Spleen (tissue), 11 donors: ENCODE measurements around the gene RBM4. TPM values are rescaled to one million over a fixed set of nuclear protein-coding genes. Genes with fewer than 3 reads are reported as not detected.
A peak's percentile ranks its signal among the peaks of the same experiment; 100 is the strongest.

Experiments used
- DNase-seq: peaks from one replicate; pipeline ENCODE4 v3.0.0-alpha.2; 2020
- H3K27ac ChIP-seq, 8 donors: fragments of 200-600 bp; sonication (generic) in 7 of 8; 1 replicate in 4 of 8; 2 replicates in 4 of 8; pipeline versions ENCODE4 v1.5.0 to v1.8.0; 2016 to 2021; ENCODE audit warnings: inconsistent platforms in 4 of 8, mild to moderate bottlenecking in 4 of 8, moderate library complexity in 1 of 8
- H3K27me3 ChIP-seq, 7 donors: fragments of 200-600 bp; sonication (generic) in 6 of 7; replicated peaks in 1 of 7; 1 replicate in 4 of 7; 2 replicates in 3 of 7; pipeline versions ENCODE4 v1.5.0 to v1.8.0; 2016 to 2021; ENCODE audit warnings: inconsistent platforms in 3 of 7, mild to moderate bottlenecking in 1 of 7
- H3K36me3 ChIP-seq, 6 donors: fragments of 200-600 bp; sonication (generic) in 5 of 6; 1 replicate in 4 of 6; 2 replicates in 2 of 6; pipeline versions ENCODE4 v1.5.0 to v1.8.0; 2016 to 2021; ENCODE audit warnings: inconsistent platforms in 2 of 6
- H3K4me1 ChIP-seq, 6 donors: fragments of 200-600 bp; sonication (generic) in 5 of 6; 1 replicate in 3 of 6; 2 replicates in 3 of 6; pipeline versions ENCODE4 v1.5.0 to v1.8.0; 2016 to 2021; ENCODE audit warnings: inconsistent platforms in 3 of 6
- H3K4me3 ChIP-seq, 8 donors: fragments of 200-600 bp; sonication (generic) in 7 of 8; 1 replicate in 4 of 8; 2 replicates in 4 of 8; pipeline versions ENCODE4 v1.5.0 to v1.8.0; 2016 to 2021; ENCODE audit warnings: inconsistent platforms in 4 of 8, mild to moderate bottlenecking in 4 of 8, moderate library complexity in 2 of 8
- H3K9me3 ChIP-seq, 8 donors: fragments of 200-600 bp; sonication (generic) in 7 of 8; 1 replicate in 4 of 8; 2 replicates in 4 of 8; pipeline versions ENCODE4 v1.5.0 to v1.8.0; 2016 to 2021; ENCODE audit warnings: inconsistent platforms in 4 of 8
- CTCF ChIP-seq, 11 experiments: fragments of 200-600 bp in 7 of 11; fragments of 450-650 bp in 4 of 11; sonication (generic) in 4 of 11; IDR thresholded peaks in 8 of 11; conservative IDR thresholded peaks in 3 of 11; 1 replicate in 7 of 11; 2 replicates in 4 of 11; pipeline versions ENCODE4 v1.4.0 to v1.8.0; 2016 to 2021; ENCODE audit warnings: antibody characterized with exemption in 11 of 11, inconsistent platforms in 4 of 11, mild to moderate bottlenecking in 1 of 11
- POLR2A ChIP-seq, 3 donors: fragments of 450-650 bp; IDR thresholded peaks; one replicate each; pipeline ENCODE4 v1.5.1; 2017; ENCODE audit warnings: antibody characterized with exemption in 3 of 3, mild to moderate bottlenecking in 1 of 3
- POLR2AphosphoS5 ChIP-seq, 3 donors: sonication (generic); formaldehyde crosslinking; IDR thresholded peaks; one replicate each; pipeline ENCODE4 v1.5.1; 2017; ENCODE audit warnings: antibody characterized with exemption in 3 of 3
- WGBS, 5 donors: extraction: QIAGEN DNeasy Blood & Tissue Kit in 3 of 5; methylation state at CpG; one replicate each; pipeline versions ENCODE4 v1.1.5 to v1.1.7; 2013 to 2018; 5-methylcytosine and 5-hydroxymethylcytosine counted together
- intact Hi-C: fragments of 100-400 bp; cut with DNase I; formaldehyde crosslinking; loops from one replicate; pipeline ENCODE4 v1.15.0; 2023; ENCODE audit warnings: low total_unique reads
- polyA plus RNA-seq, 3 donors: library from polyadenylated mRNA; stranded (reverse); fragments of 200-250 nt; gene quantifications; one replicate each; pipeline ENCODE4 v1.2.1, GENCODE V29; 2013
- total RNA-seq, 7 donors: library from RNA; depleted of rRNA in 3 of 7; stranded (reverse); fragments of >200 nt in 3 of 7; fragmentation: NEBNext Ultra II Directional in 4 of 7; extraction: Animal tissue kit (Norgen Biotek cat#: 25700) in 4 of 7; gene quantifications; one replicate each; pipeline versions ENCODE4 v1.1.0 to v1.2.1, GENCODE V29; 2016 to 2021
- donor health status: healthy with polysubstance abuse.
- donor health status: DM: no; HTN: no; CAD: no; lungs with moderate emphysema.
- donor health status: DM: no; HTN: no; CAD: no.
- donor health status: Bipolar disorder and iron deficiency.
- donor health status: healthy.
- donor health status: DM: no; HTN: no; CAD: no.
- donor health status: DM: yes; HTN: yes; CAD: no.

Gene RBM4
- total and polyA plus RNA-seq, 10 donors: 70.1 to 139 (median 126) TPM

GRCh38 chr11:66612458-66612857 lies 26.0 kb upstream of the RBM4 start:
- TF ChIP-seq POLR2AphosphoS5 (IDR thresholded peaks at IDR 0.05) (no peak), CTCF (IDR thresholded peaks at IDR 0.05 in 8 of 11, conservative IDR thresholded peaks at IDR 0.05 in 3 of 11) (no peak), POLR2A (IDR thresholded peaks at IDR 0.05) (no peak)

DNA sequence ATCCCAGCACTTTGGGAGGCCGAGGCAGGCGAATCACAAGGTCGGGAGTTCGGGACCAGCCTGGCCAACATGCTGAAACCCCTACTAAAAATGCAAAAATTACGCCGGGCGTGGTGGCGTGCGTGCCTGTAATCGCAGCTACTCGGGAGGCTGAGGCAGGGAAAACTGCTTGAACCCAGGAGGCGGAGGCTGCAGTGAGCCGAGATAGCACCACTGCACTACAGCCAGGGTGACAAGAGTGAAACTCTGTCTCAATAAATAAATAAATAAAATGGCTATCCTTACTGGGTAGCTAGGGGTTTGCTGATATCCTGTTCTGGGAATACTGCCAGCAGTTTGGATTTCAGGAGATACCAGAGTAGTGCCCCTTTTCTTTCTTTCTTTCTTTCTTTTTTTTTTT lies 24.4 kb upstream of the RBM4 start:
- H3K36me3 ChIP-seq: peaks cover 0 to 9% (median 0%) of the 10 kb centered on the region in 6 donors
- WGBS, 5 donors: 94 to 98% (median 96%) methylated on average over 13 of the region's 13 CpGs
- H3K4me3 ChIP-seq: no peak overlapping the region
- peaks cover 18 to 68% (median 56%) of the 10 kb centered on the region in 6 donors for H3K4me1 ChIP-seq
- H3K27me3 ChIP-seq: no peaks in the 10 kb centered on the region
- DNase-seq: no peak
- intact Hi-C loops: no loop called here
- H3K27ac ChIP-seq: no peak overlapping the region
- no peaks in the 10 kb centered on the region for H3K9me3 ChIP-seq
- TF ChIP-seq POLR2AphosphoS5 (IDR thresholded peaks at IDR 0.05) (peak in 1 of 3 donors; percentile 19), CTCF (IDR thresholded peaks at IDR 0.05 in 8 of 11, conservative IDR thresholded peaks at IDR 0.05 in 3 of 11) (no peak)

More at GRCh38 chr11:66612458-66612857, 26.0 kb upstream of the RBM4 start:
- DNase-seq: no peak
- Histone ChIP-seq H3K4me1 (peaks cover 6 to 66% (median 51%) of the 10 kb centered on the region in 6 donors), H3K36me3 (no peaks in the 10 kb centered on the region), H3K4me3 (no peak overlapping the region), H3K27me3 (no peaks in the 10 kb centered on the region), H3K9me3 (no peaks in the 10 kb centered on the region), H3K27ac (peak overlapping the region in 1 of 8 donors; percentile 81)
- WGBS, 5 donors: 88 to 100% (median 92%) methylated on average over 1 of the region's 1 CpG
- intact Hi-C loops: no loop called here

DNA sequence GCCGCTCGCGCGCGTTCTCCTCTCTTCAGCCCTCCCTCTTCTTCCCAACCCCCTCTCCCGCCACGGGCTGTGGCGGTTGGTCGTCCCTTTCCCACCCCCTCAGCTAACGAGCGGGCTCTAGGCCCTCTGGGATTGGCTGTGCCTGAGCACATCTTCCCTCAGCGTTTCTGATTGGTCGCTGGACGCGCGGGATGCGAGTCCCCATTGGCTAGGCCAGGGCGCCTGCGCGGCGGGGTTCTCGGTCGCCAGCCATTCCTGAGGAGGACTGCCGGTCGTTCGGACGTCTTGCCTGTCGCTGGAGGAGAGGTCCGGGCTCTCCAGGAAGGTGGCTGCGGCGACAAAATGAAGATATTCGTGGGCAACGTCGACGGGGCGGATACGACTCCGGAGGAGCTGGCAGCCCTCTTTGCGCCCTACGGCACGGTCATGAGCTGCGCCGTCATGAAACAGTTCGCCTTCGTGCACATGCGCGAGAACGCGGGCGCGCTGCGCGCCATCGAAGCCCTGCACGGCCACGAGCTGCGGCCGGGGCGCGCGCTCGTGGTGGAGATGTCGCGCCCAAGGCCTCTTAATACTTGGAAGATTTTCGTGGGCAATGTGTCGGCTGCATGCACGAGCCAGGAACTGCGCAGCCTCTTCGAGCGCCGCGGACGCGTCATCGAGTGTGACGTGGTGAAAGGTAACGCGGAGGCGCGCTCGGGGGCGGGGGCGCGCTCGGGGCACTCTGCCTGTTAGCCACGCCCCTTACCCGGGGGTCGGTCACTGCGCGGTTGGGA lies 21.9 kb upstream of the RBM4 start, which contains the start of gene RBM14:
Gene RBM14, plus strand, starts transcription at position 252 of the 776 bp plus-strand sequence. Its CDS starts 91 bp downstream, at position 343.
- no peaks in the 10 kb centered on the region for H3K9me3 ChIP-seq
- DNase-seq: peak; percentile 99
- peak within 1 kb of the TSS; percentile 73 to 99 (median 93) for H3K4me3 ChIP-seq
- WGBS, 5 donors: 0 to 1% (median 0%) methylated on average over 25 to 90 of the region's 90 CpGs
- H3K27ac ChIP-seq: peak within 1 kb of the TSS; percentile 91 to 99 (median 96)
- TF ChIP-seq CTCF (IDR thresholded peaks at IDR 0.05 in 8 of 11, conservative IDR thresholded peaks at IDR 0.05 in 3 of 11) (peak in 2 of 11 experiments; percentile 3 to 28), POLR2AphosphoS5 (IDR thresholded peaks at IDR 0.05) (peak; percentile 100), POLR2A (IDR thresholded peaks at IDR 0.05) (peak; percentile 91 to 97 (median 97))
- intact Hi-C loops: no loop called here
- no peaks in the 10 kb centered on the region for H3K27me3 ChIP-seq
- H3K4me1 ChIP-seq: peaks cover 30 to 70% (median 59%) of the 10 kb centered on the region in 6 donors
- H3K36me3 ChIP-seq: peaks cover 0 to 20% (median 2%) of the 10 kb centered on the region in 6 donors

DNA sequence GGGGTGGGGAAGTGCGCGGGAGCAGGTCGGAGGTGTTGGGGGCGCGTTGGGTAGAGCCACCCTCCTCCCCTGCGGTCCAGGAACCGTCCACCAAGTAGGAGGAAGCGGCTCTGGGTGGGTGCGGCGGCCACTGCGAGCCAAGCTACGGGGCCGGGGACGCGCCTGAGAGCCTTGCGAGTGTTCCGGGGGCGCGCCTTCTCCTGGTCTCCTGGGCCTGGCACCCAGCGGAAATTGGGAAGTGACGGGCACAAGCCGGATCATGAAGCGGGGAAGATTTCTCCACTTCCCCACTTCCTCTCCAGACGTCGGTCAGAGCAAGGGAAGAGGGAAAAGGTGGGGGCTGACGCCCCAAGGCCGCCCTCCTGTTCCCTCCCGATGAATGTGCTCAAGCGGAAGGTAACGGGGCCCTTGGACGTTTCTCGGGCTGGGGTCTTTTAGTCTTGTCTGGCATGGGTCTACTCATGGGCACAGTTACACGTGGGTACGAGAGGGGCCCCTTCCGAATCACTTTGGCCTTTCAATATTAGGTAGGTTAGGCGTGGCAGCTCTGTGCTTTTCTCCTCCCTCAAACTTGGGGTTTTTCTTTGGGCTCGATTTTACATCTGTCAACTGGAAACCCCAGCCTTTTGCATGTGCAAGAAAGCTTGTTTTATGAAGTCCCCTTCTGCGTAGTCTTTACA lies 21.2 kb upstream of the RBM4 start:
- intact Hi-C loops: no loop called here
- TF ChIP-seq POLR2A (IDR thresholded peaks at IDR 0.05) (no peak), POLR2AphosphoS5 (IDR thresholded peaks at IDR 0.05) (no peak), CTCF (IDR thresholded peaks at IDR 0.05 in 8 of 11, conservative IDR thresholded peaks at IDR 0.05 in 3 of 11) (no peak)
- Histone ChIP-seq H3K27me3 (no peaks in the 10 kb centered on the region), H3K36me3 (peaks cover 0 to 27% (median 3%) of the 10 kb centered on the region in 6 donors), H3K27ac (peak overlapping the region; percentile 91 to 99 (median 96)), H3K4me1 (peaks cover 36 to 70% (median 59%) of the 10 kb centered on the region in 6 donors), H3K4me3 (peak overlapping the region; percentile 73 to 99 (median 93)), H3K9me3 (no peaks in the 10 kb centered on the region)
- WGBS, 5 donors: 0 to 1% (median 1%) methylated on average over 25 to 38 of the region's 38 CpGs
- peak; percentile 95 for DNase-seq
